Neural progenitor cell (in vitro differentiated cells): Measurements from ENCODE around the gene NF2. TPM values are rescaled to one million over a fixed set of nuclear protein-coding genes. Genes with fewer than 3 reads are reported as not detected.
A peak's percentile ranks its signal among the peaks of the same experiment; 100 is the strongest.

ENCODE experiments used
- DNase-seq: peaks from one replicate; pipeline ENCODE4 v3.0.0-alpha.2; 2016; ENCODE audit warnings: low spot score
- H2AFZ ChIP-seq: fragments of 200-600 bp; sonication (generic); replicated peaks from 2 replicates; pipeline ENCODE4 v1.6.1; 2016; ENCODE audit warnings: antibody characterized with exemption
- H3F3A ChIP-seq: fragments of 200-600 bp; sonication (generic); 2 replicates; pipeline ENCODE4 v1.6.1; 2016; ENCODE audit warnings: antibody characterized with exemption, low read depth
- H3K27ac ChIP-seq: fragments of 200-600 bp; sonication (generic); 2 replicates; pipeline ENCODE4 v1.5.1; 2016; ENCODE audit warnings: mild to moderate bottlenecking
- H3K27me3 ChIP-seq: fragments of 200-600 bp; sonication (generic); 2 replicates; pipeline ENCODE4 v1.6.1; 2016; ENCODE audit warnings: mild to moderate bottlenecking, moderate library complexity
- H3K36me3 ChIP-seq: fragments of 200-600 bp; sonication (generic); 2 replicates; pipeline ENCODE4 v1.5.1; 2016
- H3K4me1 ChIP-seq: fragments of 200-600 bp; sonication (generic); 2 replicates; pipeline ENCODE4 v1.6.1; 2016; ENCODE audit warnings: mixed run types
- H3K4me2 ChIP-seq: fragments of 200-600 bp; sonication (generic); 2 replicates; pipeline ENCODE4 v1.6.1; 2016
- H3K4me3 ChIP-seq: fragments of 200-600 bp; sonication (generic); 2 replicates; pipeline ENCODE4 v1.5.1; 2016
- H3K79me2 ChIP-seq: fragments of 200-600 bp; sonication (generic); 2 replicates; pipeline ENCODE4 v1.6.1; 2016; ENCODE audit warnings: low read depth
- H3K9ac ChIP-seq: fragments of 200-600 bp; sonication (generic); 2 replicates; pipeline ENCODE4 v1.6.1; 2016
- H3K9me3 ChIP-seq: fragments of 200-600 bp; sonication (generic); 2 replicates; pipeline ENCODE4 v1.5.1; 2016; ENCODE audit warnings: low read depth
- H4K20me1 ChIP-seq: fragments of 200-600 bp; sonication (generic); 2 replicates; pipeline ENCODE4 v1.6.1; 2016; ENCODE audit warnings: low read depth
- H3K27ac Mint-ChIP-seq: 3 replicates; pipeline ENCODE4 v1.8.0; 2021; ENCODE audit warnings: mixed read lengths
- H3K27me3 Mint-ChIP-seq: 2 replicates; pipeline ENCODE4 v1.8.0; 2022; ENCODE audit warnings: low read depth, mild to moderate bottlenecking, inconsistent platforms, moderate library complexity, mixed read lengths; ENCODE audit not compliant: insufficient read depth
- H3K36me3 Mint-ChIP-seq: 3 replicates; pipeline ENCODE4 v1.8.0; 2021; ENCODE audit warnings: mixed read lengths
- H3K4me1 Mint-ChIP-seq: 3 replicates; pipeline ENCODE4 v1.8.0; 2021; ENCODE audit warnings: mixed read lengths
- H3K4me3 Mint-ChIP-seq: 3 replicates; pipeline ENCODE4 v1.8.0; 2021; ENCODE audit warnings: mild to moderate bottlenecking, moderate library complexity, mixed read lengths
- H3K9me3 Mint-ChIP-seq: 3 replicates; pipeline ENCODE4 v1.8.0; 2020; ENCODE audit warnings: mixed read lengths
- EZH2 ChIP-seq: fragments of 200-600 bp; sonication (generic); IDR thresholded peaks from 2 replicates; pipeline ENCODE4 v1.6.1; 2017; ENCODE audit warnings: antibody characterized with exemption, mild to moderate bottlenecking, moderate library complexity
- EZH2phosphoT487 ChIP-seq: fragments of 200-600 bp; sonication (generic); IDR thresholded peaks from 2 replicates; pipeline ENCODE4 v1.6.1; 2017; ENCODE audit warnings: antibody characterized with exemption
- total RNA-seq: library from RNA; depleted of rRNA; stranded (reverse); fragments of >200 nt; gene quantifications from 2 replicates; pipeline ENCODE4 v1.2.3, GENCODE V29; 2015; ENCODE audit warnings: low replicate concordance
- TF ChIP-seq, protein P1 (sequence below): fragments of 200-600 bp; sonication (generic); IDR thresholded peaks from 2 replicates; pipeline ENCODE4 v1.5.1; 2017; ENCODE audit warnings: antibody characterized with exemption, mild to moderate bottlenecking

Gene NF2
- total RNA-seq, 1 donor from 2014 or later, result 18.7 TPM

DNA sequence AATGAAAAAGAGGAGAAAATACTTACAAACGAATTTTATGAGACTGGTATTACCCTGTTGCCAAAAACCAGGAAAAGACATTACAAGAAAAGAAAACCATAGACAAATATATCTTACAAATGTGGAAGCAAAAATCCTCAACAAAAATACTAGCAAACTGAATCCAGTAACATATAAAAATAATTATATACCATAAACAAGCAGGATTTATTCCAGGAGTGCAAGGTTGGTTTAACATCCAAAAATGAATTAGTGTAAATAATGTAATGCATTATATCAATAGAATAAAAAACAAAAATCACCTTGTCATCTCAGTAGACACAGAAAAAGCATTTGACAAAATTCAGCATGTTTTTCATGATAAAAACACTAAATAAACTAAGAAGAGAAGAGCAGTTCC is 7.3 kb downstream of the NF2 start:
- Mint-ChIP-seq H3K27ac (no peak overlapping the region), H3K27me3 (peaks cover 4% of the 10 kb centered on the region), H3K4me3 (no peak overlapping the region), H3K36me3 (peaks cover 18% of the 10 kb centered on the region), H3K9me3 (peaks cover 15% of the 10 kb centered on the region), H3K4me1 (no peaks in the 10 kb centered on the region)
- Histone ChIP-seq H3K27ac (no peak overlapping the region), H3K79me2 (peaks cover 64% of the 10 kb centered on the region), H3F3A (no peaks in the 10 kb centered on the region), H3K4me3 (no peak overlapping the region), H3K9ac (no peak overlapping the region), H2AFZ (no peak overlapping the region), H3K4me2 (no peak overlapping the region), H3K36me3 (no peaks in the 10 kb centered on the region), H3K4me1 (no peaks in the 10 kb centered on the region), H3K9me3 (no peaks in the 10 kb centered on the region), H4K20me1 (peaks cover 2% of the 10 kb centered on the region), H3K27me3 (no peaks in the 10 kb centered on the region)
- no peak for DNase-seq
- TF ChIP-seq EZH2 (no peak), EZH2phosphoT487 (no peak)
- TF ChIP-seq, protein P1, sequence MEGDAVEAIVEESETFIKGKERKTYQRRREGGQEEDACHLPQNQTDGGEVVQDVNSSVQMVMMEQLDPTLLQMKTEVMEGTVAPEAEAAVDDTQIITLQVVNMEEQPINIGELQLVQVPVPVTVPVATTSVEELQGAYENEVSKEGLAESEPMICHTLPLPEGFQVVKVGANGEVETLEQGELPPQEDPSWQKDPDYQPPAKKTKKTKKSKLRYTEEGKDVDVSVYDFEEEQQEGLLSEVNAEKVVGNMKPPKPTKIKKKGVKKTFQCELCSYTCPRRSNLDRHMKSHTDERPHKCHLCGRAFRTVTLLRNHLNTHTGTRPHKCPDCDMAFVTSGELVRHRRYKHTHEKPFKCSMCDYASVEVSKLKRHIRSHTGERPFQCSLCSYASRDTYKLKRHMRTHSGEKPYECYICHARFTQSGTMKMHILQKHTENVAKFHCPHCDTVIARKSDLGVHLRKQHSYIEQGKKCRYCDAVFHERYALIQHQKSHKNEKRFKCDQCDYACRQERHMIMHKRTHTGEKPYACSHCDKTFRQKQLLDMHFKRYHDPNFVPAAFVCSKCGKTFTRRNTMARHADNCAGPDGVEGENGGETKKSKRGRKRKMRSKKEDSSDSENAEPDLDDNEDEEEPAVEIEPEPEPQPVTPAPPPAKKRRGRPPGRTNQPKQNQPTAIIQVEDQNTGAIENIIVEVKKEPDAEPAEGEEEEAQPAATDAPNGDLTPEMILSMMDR, result no peak

GRCh38 chr22:29615705-29616327 is 12.4 kb downstream of the NF2 start:
- no peak overlapping the region for H3K4me2 ChIP-seq
- no peaks in the 10 kb centered on the region for H3K27me3 ChIP-seq
- TF ChIP-seq EZH2, result no peak
- TF ChIP-seq EZH2phosphoT487, result no peak
- TF ChIP-seq, protein P1, result no peak
- H3K4me3 ChIP-seq, result no peak overlapping the region
- H3K4me1 Mint-ChIP-seq, result peaks cover 15% of the 10 kb centered on the region
- no peak overlapping the region for H2AFZ ChIP-seq
- H3K4me3 Mint-ChIP-seq, result no peak overlapping the region
- no peaks in the 10 kb centered on the region for H3K4me1 ChIP-seq
- no peak overlapping the region for H3K9ac ChIP-seq
- H3K27ac ChIP-seq, result no peak overlapping the region
- peaks cover 7% of the 10 kb centered on the region for H3K9me3 Mint-ChIP-seq
- no peaks in the 10 kb centered on the region for H4K20me1 ChIP-seq
- H3K79me2 ChIP-seq, result peaks cover 48% of the 10 kb centered on the region
- peaks cover 3% of the 10 kb centered on the region for H3K36me3 Mint-ChIP-seq
- H3K27me3 Mint-ChIP-seq, result peaks cover 4% of the 10 kb centered on the region
- no peaks in the 10 kb centered on the region for H3F3A ChIP-seq
- no peaks in the 10 kb centered on the region for H3K9me3 ChIP-seq
- no peaks in the 10 kb centered on the region for H3K36me3 ChIP-seq
- H3K27ac Mint-ChIP-seq, result no peak overlapping the region
- no peak for DNase-seq

GRCh38 chr22:29617922-29618629 is 14.6 kb downstream of the NF2 start:
- Histone ChIP-seq H4K20me1 (no peaks in the 10 kb centered on the region), H3K27ac (no peak overlapping the region), H3K9ac (no peak overlapping the region), H3K9me3 (no peaks in the 10 kb centered on the region), H3K4me2 (no peak overlapping the region), H3K4me3 (no peak overlapping the region), H2AFZ (no peak overlapping the region), H3K36me3 (no peaks in the 10 kb centered on the region), H3K79me2 (peaks cover 27% of the 10 kb centered on the region), H3F3A (no peaks in the 10 kb centered on the region), H3K4me1 (no peaks in the 10 kb centered on the region), H3K27me3 (no peaks in the 10 kb centered on the region)
- no peak overlapping the region for H3K4me3 Mint-ChIP-seq
- no peak for DNase-seq
- H3K4me1 Mint-ChIP-seq, result peaks cover 19% of the 10 kb centered on the region
- H3K27me3 Mint-ChIP-seq, result peaks cover 2% of the 10 kb centered on the region
- peak overlapping the region; percentile 29 for H3K27ac Mint-ChIP-seq
- H3K36me3 Mint-ChIP-seq, result peaks cover 2% of the 10 kb centered on the region
- no peak for TF ChIP-seq EZH2phosphoT487
- TF ChIP-seq EZH2, result no peak
- TF ChIP-seq, protein P1, result no peak
- H3K9me3 Mint-ChIP-seq, result peaks cover 5% of the 10 kb centered on the region
